Measurements from ENCODE around the gene PTPRK.

Gene PTPRK

DNA sequence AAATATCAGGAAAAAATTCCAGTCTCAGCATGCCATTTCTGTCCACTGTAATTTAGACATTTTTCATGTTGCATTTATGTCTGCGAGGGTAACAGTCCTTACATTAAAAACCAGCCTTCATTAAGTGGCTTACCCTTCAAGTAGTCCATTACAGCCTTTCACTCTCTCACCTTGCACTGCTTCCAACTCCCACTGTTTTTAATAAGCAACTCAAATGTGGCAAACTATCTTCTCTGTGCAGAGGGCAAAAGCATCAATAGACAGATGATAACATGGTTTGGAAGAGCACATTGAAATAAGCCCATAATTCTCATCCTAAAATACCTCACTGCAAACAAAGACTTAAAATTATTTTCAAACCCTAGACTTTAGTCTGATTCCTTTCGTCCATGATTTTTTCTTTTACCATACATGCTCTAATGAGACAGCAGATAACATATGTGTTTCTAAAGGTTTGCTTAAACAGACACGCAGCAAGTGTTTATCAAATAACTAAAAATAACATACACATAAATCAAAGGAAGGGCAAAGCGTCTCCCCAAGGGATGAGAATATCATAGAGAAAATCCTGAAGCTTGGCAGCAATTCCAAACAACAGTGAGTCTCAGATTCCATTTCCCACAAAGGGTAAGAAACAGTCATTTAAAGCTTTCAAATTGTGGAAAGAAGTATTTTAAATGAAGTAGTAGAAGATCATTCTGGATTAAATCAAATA is 130.4 kb downstream of the PTPRK start:
- no peak for DNase-seq

DNA sequence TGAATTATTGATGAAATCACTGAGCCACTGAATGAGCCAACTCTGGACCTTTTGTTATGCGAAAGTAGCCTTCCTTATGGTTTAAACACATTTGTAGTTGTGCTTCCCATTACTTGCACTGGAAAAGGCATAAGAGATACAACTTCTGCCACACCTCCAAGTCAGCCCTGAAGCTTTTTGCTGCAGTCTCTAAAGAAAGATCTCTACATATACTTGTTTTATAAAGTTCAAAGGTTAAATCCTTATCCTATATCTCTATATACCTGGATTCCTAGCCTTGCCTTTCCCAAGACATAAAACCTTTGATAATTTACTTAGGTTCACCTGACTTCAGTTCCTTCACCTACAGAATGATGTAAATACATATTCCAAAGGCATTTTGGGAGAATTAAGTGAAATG is 132.0 kb downstream of the PTPRK start:
- DNase-seq: no peak

DNA sequence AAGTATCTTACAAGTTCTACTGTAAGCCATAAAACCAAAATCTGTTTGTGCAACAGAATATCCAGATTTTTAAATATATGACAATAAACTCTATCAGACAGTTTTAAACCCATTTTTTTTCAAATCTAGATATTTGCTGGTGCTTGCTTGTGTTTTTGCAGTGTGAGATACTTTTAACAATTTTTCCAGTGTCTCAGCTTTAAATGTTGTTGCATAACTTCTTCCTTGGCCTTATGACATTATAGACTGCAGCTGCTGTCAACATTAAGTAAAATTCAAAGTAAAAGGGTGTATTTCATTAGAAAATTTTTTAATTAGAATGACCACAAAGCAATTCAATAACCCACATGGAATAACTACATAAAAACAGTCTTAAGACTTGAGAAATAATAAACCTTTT is 139.5 kb downstream of the PTPRK start:
- no peak for DNase-seq

DNA sequence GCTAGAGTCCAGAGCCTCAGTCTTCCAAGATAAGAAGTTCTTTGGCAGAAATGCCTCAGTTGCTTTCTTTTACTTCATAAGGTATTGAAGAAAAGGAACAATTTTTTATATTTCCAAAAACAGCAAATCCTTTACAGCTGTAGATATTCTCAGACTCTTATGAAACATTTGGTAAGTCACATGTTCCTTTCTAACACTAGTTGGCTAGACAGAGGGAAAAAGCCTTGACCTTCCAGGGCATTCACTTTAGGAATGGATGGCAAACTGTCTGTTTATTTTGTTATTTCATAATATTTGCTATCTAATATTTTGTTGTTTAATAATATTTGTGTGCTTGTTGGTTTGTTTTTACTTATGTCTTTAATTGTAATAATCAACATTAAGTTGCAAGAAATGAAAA is 140.8 kb downstream of the PTPRK start:
- DNase-seq: no peak

DNA sequence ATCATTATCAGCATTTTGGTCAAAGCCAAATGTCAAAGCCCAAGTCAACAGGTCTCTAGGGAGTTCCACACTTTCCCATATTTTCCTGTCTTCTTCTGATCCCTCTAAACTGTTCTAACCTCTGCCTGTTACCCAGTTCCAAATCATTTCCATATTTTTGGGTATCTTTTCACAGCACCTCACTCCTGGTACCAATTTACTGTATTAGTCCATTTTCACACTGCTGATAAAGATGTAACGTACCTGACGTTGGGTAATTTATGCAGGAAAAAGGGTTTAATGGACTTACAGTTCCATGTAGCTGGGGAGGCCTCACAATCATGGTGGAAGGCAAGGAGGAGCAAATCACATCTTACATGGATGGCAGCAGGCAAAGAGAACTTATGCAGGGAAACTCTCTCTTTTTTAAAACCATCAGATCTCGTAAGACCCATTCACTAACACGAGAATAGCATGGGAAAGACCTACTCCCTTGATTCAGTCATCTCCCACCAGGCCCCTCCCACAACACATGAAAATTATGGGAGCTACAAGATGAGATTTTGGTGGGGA is 143.4 kb downstream of the PTPRK start:
- DNase-seq: no peak

DNA sequence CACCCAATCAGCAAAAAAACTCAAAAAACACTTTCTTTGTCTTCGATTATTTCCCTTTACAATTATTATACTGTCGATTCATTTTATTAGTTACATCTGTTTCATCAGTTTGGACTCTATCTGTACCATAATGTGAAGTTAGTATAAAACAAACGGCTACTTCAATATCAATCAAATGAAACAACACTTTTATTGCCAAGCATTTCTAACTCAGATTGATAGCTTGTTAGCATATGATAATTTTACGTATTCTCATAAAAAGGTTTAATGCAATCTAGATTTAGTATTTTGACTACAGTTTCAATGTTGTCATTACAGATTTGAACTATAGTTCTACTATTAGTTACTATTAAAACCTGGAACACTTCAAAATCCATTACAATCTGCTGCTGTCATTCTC is 149.3 kb downstream of the PTPRK start:
- no peak for DNase-seq

DNA sequence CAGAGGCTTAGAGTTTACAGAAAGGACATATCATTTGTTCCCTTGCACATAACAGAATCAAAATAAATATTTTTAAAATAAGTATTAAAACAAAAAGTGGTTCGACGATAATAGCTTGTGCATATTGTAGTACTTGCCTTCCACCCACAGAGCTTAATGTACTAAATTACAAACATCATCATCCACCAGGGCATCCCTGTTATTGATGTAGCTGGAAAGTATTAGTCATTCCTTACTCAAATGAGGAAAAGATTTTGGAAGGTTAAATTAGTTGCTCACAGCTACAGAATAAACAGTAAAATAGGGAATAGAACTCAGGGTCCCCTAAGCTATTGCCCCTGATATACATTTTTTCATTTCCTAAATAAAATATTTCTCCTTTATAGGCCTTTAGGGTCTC is 150.3 kb downstream of the PTPRK start:
- DNase-seq: no peak

DNA sequence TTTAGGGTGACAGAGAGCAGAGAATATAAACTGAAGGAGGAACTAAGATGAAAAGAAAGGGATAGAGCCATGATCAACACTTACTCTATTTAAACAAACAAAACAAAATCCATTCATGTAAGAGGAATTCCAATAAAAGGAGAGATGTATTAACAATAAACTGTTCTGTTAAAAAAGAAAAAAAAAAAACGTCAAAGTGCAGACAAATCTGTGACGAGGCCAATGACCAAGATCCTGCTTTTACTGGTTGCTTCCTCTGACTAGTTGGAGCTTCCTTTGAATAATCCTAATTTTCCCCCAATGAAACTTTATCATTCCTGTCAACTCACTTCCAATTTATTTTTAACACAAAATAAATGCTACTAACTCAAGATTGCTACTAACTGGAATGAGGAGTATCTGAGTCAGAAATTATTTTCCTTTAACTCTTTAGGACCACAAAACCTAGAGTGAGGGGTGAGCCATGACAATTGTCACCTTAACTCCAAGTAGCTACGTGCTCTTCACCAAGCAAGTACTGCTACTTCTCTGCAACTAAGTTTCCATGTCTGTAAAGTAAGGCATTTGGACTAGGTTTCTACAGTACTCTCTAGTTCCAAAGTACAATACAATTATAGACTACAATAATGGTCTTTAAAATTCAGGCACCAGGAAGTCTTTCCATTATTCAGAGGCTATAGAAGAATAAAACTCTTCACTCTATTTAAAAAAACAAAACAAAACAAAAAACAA is 152.0 kb downstream of the PTPRK start:
- DNase-seq: no peak

DNA sequence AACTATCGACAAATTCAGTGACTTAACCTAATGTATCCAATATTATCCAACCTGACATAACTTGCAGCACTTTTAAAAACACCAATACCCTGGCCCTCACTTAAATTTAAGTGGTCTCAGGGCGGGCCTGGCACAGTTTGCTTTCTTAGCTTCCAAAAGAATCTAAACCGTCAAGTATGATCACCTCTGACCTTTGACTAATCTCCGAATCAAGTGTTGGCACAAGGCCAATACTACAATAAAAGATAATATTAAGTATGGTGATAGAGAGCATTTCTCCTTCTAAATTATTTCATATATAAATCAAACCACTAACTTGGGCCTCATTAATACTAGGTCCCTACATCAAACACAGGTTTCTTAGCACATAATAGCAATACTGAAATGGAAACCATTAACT is 153.0 kb downstream of the PTPRK start:
- DNase-seq: no peak

DNA sequence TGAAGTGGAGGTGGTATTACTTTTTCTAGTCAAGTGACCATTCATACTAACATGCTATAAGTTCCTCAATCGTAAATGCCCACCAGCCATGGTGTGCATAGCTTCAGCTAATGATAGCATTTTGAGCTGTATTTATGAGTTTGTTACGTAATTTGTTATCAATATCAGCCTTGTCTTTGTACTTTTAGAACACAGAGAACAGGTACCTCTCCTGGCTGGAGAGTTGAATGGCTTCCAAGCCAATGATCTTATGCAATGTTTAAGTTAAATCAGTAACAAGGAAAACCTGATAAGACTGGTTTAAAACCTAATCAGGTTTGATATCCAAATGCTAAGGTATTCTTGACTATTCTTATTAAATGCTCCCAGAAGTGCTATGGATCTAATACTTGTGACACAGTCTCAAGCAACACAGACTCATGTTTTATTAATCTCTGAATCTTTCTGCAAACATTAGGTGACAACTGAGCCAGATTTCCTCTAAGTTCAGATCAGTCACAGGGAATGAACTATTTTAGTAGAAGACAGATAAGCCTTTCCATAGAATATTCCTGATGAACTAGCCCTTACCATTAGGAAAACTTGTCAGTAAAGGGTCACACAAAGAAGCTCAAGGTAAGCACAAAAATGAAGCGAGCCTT is 154.8 kb downstream of the PTPRK start:
- DNase-seq: no peak

DNA sequence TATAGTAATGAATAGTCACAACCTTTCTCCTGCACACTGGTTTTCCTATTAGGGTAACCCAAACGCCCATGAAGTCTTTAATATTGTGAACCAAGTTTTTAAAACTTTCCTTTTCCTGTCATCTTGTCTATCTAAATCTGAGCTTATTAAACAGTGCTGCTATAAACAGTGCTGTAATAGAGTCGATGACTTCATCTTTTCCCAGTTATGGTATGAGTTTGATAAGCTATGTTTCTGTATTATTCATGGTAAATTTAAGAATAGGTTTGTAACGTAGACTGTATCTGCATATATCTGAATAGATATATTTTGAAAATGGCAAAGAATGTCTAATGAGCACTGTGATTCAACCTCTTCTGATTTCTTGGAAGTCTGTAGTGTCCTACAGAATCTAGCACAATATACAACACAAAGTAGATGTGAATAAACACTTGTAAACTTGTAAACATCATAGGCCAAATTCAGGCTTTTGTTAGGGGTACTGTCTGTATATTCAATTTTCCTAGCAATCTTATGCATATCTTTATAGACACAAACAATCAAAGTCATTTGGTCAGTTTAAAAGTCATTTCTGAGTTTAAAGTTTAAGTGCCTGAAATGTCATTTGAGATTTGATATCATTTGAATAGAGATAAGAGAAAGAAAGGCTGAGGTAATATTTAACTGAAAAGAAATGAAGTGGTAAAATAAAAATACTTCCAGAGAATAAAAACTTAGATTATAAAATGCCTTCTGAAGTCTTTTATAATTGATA is 155.5 kb downstream of the PTPRK start:
- no peak for DNase-seq

DNA sequence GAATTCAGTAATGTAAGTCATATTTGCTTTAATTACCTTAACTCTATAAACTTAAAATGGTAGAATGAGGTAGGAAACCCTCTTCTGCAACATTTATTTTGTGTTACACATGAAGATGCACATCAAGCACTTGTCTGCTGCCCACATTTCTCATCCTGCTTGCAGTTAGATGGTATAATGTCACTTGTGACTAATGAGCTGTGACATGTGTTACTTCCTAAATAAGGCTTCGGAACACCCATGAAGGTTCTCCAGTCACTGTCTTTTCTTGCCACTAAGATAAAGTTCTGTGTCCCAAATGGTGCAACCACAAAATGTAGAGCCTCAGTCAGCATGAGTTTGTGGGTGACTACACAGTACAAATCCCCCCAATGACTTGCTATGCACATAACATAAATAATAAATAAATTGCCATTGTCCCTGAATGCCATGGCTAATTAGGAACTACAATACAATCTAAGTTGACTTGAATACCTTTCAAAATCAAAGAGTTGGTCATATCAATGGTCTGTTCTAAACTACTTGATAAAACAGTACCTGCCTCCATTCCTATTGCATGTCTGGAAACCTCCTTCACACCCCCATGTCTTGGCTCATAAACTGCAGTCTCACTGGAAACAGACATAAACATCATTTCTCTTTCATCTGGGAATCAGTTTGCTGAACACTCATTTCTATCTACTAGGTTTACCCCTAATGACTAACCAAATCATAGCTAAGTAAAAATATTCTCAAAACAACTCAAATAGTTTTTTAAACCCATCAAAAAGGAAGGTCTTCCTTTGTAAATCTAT is 157.2 kb downstream of the PTPRK start:
- no peak for DNase-seq

DNA sequence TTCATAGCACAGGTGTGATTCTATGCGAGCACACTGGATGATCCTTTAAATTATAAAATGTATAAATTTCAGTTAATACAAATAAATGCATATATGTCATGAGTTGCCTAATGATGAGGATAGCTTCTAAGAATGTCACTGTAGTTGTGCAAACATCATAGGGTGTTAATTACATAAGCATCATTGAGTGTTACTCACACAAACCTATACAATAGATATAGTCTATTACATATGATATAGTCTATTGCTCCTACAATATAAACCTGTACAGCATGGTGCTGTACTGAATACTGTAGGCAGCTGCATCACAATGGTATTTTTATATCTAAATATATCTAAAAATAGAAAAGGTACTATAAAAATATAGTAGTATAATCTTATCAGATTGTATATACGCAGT is 159.0 kb downstream of the PTPRK start:
- no peak for DNase-seq

DNA sequence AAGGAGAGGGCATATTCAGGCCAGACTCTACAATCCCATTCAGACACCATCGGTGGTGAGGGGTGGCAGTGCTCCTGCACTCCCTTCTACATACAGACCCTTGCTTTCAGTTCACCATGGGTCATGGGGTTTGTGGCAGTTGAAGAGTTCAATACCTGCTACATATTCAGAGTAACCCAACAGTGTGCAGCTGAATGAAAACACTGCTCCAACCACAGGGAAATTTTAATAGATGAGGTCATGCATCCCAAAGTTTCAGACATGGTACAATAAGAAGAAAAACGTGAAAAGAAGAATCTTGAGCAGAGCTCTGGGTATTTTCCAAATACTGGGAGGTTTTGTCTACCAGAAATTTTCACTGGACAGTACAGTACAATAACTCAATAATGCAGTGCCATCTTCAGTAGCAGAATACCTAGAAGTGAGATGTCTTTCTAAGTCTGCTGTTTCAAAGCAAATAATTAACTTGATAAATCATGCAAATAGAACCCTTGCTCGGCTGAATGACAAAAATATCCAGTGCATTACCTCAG is 162.1 kb downstream of the PTPRK start:
- DNase-seq: no peak

DNA sequence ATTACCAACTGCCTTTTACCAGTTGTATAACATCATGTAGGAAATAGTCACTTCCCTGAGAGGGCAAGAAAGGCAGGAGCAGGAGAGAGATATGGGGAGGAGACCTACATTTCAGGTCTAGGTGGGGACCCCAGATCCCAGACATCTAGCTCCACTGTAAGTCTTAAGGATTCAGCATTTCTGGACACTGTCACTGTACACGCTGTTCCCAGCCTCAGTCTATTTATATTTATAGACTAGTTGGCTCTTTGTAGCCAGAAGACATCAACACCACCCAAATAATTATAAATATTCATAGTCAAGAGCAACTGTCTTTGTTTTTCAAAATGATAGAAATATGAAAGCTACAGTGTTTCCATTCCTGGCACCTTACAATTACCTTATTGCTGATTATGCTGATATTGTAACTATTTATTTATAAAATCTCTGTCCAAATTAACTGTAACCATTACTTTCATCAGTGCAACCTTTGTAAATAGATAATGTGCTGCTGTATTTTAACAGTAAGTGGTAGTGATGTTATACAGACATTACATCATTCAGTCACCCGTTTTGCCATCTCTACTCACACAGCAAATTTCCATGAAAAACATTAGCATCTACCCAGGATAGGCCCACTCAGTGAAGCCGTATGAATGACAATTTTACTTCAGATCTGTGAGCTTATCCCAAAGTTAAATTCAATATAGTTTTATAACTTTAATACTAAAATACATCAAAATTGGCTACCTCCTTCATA is 162.8 kb downstream of the PTPRK start:
- no peak for DNase-seq

DNA sequence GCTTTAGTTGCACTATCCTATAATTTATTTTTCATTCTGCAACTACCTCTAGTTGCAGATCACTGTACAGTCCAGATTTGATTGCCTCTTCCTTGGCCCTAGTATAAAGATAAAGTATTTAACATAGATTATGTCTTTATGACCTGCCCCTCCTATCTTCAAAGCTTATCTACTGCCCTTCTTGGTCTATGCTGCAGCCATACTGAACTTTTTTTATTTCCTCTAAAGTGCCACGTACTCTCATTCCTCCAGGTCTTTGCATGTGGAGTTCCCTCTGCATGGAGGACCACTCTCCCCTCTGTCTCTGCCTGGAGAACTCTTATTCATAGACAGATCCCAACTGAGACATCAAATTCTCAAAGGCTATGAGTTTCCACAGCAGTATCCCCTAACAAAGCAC is 168.0 kb downstream of the PTPRK start:
- DNase-seq: no peak

DNA sequence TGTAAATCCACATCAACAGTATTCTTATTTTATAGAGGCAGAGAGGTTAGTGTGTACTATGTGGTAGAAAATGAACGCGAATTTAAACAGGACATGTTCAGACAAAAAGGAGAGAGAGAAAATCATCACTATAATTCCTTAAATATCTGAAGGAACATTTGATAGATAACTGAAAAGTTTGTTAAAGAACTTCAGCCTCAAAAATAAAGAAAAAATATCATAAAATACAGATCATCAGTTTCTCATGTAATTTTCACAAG is 169.2 kb downstream of the PTPRK start:
- DNase-seq: no peak

DNA sequence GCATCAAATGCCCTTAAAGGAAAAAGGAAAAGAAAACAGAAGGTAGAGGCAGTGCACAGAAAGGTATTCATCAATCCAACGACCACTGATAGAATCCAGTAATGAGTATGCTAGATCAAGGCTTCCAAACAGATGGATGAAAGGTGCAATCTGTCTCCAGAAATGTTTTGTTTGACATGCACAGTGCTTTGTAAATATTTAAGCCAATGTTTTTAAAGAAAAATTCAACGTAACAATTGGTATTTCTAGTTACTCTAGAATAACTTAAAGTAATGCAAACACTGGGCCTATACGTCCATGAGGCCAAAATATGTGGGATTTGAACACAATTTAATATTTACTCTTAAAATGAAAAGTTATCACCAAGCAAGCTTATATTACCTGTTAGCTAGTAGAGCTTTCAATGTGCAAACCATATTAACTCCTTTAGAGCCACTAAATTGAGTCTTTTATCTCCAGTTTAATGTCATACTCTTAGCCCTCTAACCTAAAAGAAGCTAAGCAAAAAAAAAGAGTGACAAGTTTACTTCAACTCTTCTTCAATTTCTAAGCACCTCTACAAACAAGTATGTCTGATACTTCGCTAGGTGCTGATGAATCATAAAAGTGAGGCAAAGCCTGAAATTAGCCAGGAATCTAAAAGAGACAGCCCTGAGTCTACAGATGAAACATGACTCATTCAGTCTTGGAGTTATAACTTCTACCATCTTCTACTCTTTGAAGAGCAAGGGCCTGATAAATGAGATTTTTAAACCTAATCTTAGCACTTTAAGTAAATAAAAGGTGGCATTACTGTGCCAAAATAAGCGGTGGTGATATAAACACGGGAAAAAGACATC is 169.8 kb downstream of the PTPRK start:
- DNase-seq: no peak

DNA sequence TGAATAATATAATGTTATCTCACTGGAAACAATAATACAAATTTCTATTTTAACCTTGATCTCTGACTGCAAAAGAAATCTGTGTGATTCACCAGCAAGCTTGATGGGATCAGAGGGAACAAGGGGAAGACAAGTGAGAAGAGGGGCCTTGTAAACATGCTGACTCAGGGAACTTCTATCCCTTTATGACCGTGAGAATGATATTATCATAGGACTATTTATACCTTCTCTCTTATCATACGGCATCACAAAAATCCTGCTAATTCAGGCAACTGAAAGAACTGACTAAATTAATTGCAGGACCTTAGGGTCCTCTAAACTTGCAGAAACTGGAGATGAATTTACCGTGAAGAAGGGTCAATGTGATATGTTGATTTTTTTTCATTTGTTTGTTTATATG is 173.3 kb downstream of the PTPRK start:
- DNase-seq: no peak

DNA sequence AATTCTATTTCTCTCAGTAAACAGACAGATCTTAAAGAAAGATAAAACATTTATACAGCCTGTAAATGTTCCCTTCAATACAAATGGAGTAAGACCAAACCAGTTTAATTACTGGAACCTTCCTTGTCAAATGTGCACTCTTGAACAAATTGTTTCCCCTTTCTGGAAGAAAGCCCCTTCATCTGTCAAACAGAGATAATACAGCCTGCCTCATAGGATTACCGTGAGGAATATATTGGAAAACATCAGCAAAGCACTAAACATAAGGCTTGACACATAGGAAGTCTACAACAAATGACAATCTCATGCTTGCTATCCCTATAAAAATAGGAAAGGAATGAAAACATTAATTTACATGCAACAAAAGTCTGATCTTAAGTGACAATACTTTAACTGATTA is 173.8 kb downstream of the PTPRK start:
- no peak for DNase-seq
